Ishikawa (cell line): ENCODE results near the gene LRRC10B.
A peak's percentile ranks its signal among the peaks of the same experiment; 100 is the strongest.

ENCODE experiments used
- CEBPB ChIP-seq: IDR thresholded peaks from 2 replicates; pipeline ENCODE4 v1.6.1; 2012
- CREB1 ChIP-seq: IDR thresholded peaks from 2 replicates; pipeline ENCODE4 v1.6.1; 2012; ENCODE audit warnings: low read depth
- EGR1 ChIP-seq: IDR thresholded peaks from 2 replicates; pipeline ENCODE4 v1.6.1; 2012
- EP300 ChIP-seq: IDR thresholded peaks from 2 replicates; pipeline ENCODE4 v1.6.1; 2012; ENCODE audit warnings: borderline replicate concordance
- FOXM1 ChIP-seq: IDR thresholded peaks from 2 replicates; pipeline ENCODE4 v1.6.1; 2012; ENCODE audit warnings: low read depth, borderline replicate concordance
- MAX ChIP-seq: IDR thresholded peaks from 2 replicates; pipeline ENCODE4 v1.6.1; 2012
- NFIC ChIP-seq: IDR thresholded peaks from 2 replicates; pipeline ENCODE4 v1.6.1; 2012
- RAD21 ChIP-seq: IDR thresholded peaks from 2 replicates; pipeline ENCODE4 v1.6.1; 2012; ENCODE audit warnings: low read depth
- TAF1 ChIP-seq: IDR thresholded peaks from 2 replicates; pipeline ENCODE4 v1.6.1; 2012; ENCODE audit warnings: low read depth, mild to moderate bottlenecking
- TCF12 ChIP-seq: IDR thresholded peaks from 2 replicates; pipeline ENCODE4 v1.6.1; 2012; ENCODE audit warnings: low read depth
- TEAD4 ChIP-seq: IDR thresholded peaks from 2 replicates; pipeline ENCODE4 v1.6.1; 2012
- USF1 ChIP-seq: IDR thresholded peaks from 2 replicates; pipeline ENCODE4 v1.6.1; 2012
- YY1 ChIP-seq: IDR thresholded peaks from 2 replicates; pipeline ENCODE4 v1.6.1; 2012; ENCODE audit warnings: low read depth
- ZBTB7A ChIP-seq: IDR thresholded peaks from 2 replicates; pipeline ENCODE4 v1.6.1; 2012; ENCODE audit warnings: low read depth
- TF ChIP-seq, protein P1 (sequence below): IDR thresholded peaks from 2 replicates; pipeline ENCODE4 v1.6.1; 2012; ENCODE audit warnings: low read depth, mild to moderate bottlenecking

The LRRC10B gene

GRCh38 chr11:61475433-61475832 is 33.1 kb upstream of the LRRC10B start:
- TF ChIP-seq TCF12 (no peak), FOXM1 (no peak)

DNA sequence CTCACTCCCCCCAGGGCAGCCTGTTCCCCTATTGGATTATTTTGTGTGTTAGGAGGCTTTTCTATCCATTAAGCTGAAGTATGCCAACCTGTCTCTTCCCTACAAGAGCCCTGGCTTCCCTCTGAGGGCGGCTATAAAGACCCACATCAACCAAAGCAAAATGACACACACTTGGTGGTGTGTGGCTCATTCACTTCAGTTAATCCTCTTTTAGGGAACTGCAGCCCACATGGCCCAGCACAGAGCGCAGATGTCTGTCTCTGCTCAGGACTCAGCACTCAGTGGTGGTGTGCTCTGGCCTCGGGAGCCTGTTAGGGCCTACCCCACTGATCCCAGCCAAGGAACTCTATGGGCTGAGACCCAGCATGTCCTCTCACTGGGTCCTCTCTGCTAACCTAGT is 32.2 kb upstream of the LRRC10B start:
- TF ChIP-seq EGR1 (no peak), FOXM1 (no peak), TEAD4 (no peak), TCF12 (no peak)

DNA sequence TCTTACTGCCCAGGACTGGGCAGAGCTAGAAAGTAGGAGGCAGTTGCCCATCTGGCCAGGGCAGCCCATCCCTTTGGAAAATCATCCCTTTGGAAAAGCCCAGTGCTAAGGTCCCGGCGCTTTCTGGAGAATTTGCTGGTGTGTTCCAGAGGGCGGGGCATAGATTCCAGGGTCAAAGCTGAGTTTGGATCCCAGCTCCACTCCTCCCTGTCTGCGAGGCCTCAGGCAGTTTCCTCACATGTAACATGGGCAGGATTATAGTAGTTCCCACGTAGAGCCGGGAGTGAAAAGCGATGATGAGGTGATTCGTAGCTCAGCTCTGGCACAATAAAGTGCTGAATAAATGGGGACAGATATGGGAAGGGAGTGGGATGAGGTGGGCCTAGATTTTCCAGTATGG is 31.4 kb upstream of the LRRC10B start:
- TF ChIP-seq RAD21 (no peak), EGR1 (no peak), NFIC (no peak), TCF12 (no peak), ZBTB7A (no peak), EP300 (no peak), YY1 (no peak), FOXM1 (no peak)

DNA sequence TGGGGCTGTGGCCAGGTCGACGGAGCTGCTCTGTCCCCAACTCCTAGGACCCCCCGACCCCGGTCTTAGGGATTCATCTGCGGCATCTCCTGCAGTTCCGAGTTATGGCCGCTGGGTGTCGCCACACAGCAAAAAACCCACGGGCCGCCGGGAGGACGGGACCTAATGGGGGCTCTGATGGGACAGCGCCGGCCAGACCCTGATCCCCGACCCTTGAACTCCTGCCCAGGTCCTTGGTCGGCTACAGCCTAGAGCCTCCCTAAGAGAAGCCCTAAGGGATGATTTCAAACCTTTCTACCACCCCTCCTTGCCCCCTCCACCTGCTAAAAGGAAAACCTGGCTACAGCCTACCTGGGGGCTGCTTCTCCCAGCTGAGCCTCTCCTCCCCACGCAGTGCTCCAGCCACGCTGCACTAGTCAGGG is 30.8 kb upstream of the LRRC10B start:
- TF ChIP-seq MAX: no peak
- no peak for TF ChIP-seq TEAD4
- TF ChIP-seq, protein P1, sequence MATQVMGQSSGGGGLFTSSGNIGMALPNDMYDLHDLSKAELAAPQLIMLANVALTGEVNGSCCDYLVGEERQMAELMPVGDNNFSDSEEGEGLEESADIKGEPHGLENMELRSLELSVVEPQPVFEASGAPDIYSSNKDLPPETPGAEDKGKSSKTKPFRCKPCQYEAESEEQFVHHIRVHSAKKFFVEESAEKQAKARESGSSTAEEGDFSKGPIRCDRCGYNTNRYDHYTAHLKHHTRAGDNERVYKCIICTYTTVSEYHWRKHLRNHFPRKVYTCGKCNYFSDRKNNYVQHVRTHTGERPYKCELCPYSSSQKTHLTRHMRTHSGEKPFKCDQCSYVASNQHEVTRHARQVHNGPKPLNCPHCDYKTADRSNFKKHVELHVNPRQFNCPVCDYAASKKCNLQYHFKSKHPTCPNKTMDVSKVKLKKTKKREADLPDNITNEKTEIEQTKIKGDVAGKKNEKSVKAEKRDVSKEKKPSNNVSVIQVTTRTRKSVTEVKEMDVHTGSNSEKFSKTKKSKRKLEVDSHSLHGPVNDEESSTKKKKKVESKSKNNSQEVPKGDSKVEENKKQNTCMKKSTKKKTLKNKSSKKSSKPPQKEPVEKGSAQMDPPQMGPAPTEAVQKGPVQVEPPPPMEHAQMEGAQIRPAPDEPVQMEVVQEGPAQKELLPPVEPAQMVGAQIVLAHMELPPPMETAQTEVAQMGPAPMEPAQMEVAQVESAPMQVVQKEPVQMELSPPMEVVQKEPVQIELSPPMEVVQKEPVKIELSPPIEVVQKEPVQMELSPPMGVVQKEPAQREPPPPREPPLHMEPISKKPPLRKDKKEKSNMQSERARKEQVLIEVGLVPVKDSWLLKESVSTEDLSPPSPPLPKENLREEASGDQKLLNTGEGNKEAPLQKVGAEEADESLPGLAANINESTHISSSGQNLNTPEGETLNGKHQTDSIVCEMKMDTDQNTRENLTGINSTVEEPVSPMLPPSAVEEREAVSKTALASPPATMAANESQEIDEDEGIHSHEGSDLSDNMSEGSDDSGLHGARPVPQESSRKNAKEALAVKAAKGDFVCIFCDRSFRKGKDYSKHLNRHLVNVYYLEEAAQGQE: no peak
- no peak for TF ChIP-seq CREB1
- TF ChIP-seq NFIC: no peak
- peak; percentile 95 for TF ChIP-seq RAD21
- TF ChIP-seq TCF12: no peak
- TF ChIP-seq EGR1: no peak
- peak; percentile 95 for TF ChIP-seq ZBTB7A
- TF ChIP-seq USF1: no peak
- no peak for TF ChIP-seq YY1
- TF ChIP-seq CEBPB: no peak
- no peak for TF ChIP-seq TAF1
- no peak for TF ChIP-seq EP300
- TF ChIP-seq FOXM1: no peak

DNA sequence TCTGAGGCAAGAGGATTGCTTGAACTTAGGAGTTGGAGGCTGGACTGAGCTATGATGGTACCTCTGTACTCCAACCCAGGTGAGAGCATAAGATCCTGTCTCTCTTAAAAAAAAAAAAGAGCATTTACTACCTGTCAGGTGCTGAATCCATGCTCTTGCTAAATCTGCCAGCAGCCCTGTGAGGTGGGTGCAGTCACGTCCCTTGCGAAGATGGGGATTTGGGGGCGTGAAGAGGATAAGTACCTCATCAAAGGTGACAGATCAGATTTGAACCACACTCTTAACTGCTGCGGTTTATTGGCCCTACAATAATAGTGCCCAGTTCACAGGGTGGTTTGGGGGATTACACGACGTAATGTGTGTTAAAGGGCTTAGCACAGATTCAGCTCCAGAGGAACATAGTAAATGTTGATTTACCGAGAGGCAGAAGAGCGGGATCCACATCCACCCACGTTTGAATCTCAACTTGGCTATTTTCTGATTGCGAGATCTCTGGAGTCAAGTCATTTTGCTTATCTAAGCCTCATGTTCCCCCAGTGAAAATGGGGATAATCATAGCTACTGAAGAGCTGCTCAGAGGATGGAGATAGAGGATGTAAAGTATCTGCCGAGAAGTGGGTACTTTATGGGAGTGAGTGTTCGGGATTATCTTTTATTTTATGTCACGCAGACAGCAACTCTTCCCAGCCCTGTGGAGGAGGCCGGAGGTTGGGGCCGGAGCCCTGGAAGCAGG is 28.1 kb upstream of the LRRC10B start:
- no peak for TF ChIP-seq TAF1
- no peak for TF ChIP-seq RAD21
- no peak for TF ChIP-seq ZBTB7A
- no peak for TF ChIP-seq NFIC
- TF ChIP-seq, protein P1: no peak
- no peak for TF ChIP-seq CEBPB
- TF ChIP-seq CREB1: no peak
- TF ChIP-seq USF1: no peak
- TF ChIP-seq FOXM1: no peak
- TF ChIP-seq YY1: no peak
- no peak for TF ChIP-seq TEAD4
- TF ChIP-seq EGR1: no peak
- TF ChIP-seq MAX: no peak
- no peak for TF ChIP-seq EP300
- TF ChIP-seq TCF12: no peak

DNA sequence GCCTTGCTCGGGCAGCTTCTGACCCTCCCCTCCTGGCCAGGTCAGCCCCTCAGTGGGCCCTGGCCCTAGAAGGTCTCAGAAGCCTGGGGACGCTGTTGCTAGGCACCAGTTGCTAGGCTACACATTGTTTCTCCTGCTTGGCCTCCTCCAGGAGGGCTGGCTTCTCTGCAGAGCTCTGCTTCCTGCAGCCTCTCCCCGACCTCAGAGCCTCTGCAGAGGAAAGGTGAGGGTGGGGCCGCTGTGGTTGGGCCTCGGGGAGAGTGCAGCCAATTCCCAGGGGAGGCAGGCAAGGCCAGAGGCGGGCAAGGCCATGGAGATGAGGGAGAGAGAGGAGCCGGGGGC is 27.6 kb upstream of the LRRC10B start:
- TF ChIP-seq CREB1: no peak
- no peak for TF ChIP-seq USF1
- no peak for TF ChIP-seq TAF1
- no peak for TF ChIP-seq NFIC
- no peak for TF ChIP-seq FOXM1
- TF ChIP-seq, protein P1: no peak
- TF ChIP-seq ZBTB7A: no peak
- TF ChIP-seq EP300: no peak
